GM21367 (cell line): ENCODE results near the gene VGLL1.

Source experiments
- ATAC-seq: cut with Tn5 transposase; IDR thresholded peaks from one replicate; pipeline ENCODE4 v1.9.1; 2021; ENCODE audit not compliant: unreplicated experiment

The VGLL1 gene, protein sequence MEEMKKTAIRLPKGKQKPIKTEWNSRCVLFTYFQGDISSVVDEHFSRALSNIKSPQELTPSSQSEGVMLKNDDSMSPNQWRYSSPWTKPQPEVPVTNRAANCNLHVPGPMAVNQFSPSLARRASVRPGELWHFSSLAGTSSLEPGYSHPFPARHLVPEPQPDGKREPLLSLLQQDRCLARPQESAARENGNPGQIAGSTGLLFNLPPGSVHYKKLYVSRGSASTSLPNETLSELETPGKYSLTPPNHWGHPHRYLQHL

DNA sequence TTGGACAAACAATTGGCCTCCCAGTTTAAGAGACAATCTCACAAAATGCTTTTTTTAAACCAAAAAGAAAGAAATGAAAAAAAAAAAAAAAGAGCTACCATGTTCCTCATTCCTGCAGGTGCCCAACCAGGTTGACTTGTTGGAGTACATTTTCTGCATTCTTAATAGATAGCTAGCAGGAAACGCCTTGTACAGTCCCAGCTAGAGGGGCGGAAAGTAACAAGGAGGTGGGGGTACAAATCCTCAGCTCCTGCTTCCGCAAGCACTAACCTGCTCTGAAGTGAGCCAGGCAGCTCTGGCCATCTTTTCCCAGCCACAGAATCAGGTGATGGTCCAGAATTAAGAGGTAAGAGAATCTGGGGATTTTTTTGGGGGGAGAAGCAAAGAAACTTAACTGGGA, at the start of gene VGLL1:
Gene VGLL1, plus strand, starts transcription at position 265 of the 400 bp plus-strand sequence. CDS start 3,806 bp downstream, outside the sequence.
- no peak for ATAC-seq

DNA sequence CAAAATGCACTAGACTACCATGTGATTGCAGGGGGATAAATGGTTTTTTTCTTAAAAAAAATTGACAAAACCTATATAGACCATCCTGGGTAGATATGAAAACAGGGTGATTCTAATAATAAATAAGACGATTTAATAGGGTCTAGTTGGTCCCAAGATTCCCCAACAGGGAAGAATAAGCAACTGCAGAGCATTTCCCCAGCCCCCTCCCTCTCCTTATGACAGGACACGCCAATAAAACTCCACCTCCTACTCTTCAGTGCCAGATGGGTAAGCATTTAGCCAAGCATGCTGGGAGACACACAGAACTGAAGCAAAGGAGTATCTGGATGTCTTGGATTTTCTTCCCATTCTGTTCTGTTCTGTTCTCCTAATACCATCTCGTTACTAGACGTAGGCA, 44.4 kb upstream of the VGLL1 start, which contains the start of gene BRS3:
Gene BRS3, plus strand, starts transcription at position 301 of the 400 bp plus-strand sequence. CDS start 168 bp downstream, outside the sequence.
- no peak for ATAC-seq

DNA sequence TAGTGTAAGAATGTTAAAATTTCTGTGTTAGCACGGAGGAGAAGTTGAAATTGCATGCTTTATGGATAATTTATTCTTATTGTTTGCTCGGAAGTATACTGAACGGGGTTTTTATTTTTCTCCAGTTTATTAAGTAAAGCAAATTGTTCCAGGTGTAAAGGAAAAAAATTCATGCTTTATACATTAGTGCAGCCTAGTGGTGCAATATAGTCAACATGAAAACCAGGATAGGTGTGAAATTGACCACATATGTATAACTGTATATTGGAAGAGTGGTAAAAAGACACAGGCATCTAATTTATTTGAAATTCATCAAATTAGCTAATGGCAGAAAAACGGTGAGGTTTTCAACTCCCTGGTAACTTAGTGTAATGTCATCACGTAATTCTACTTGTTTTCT, 43.3 kb upstream of the VGLL1 start:
- no peak for ATAC-seq

DNA sequence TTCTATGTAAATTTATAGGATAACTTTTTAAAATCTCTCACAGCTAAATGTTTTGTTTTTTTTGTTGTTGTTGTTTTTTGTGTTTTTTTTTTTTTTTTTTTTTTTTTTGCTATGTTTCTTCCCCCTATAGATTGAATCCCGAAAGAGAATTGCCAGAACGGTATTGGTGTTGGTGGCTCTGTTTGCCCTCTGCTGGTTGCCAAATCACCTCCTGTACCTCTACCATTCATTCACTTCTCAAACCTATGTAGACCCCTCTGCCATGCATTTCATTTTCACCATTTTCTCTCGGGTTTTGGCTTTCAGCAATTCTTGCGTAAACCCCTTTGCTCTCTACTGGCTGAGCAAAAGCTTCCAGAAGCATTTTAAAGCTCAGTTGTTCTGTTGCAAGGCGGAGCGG, 40.2 kb upstream of the VGLL1 start:
- ATAC-seq: no peak

DNA sequence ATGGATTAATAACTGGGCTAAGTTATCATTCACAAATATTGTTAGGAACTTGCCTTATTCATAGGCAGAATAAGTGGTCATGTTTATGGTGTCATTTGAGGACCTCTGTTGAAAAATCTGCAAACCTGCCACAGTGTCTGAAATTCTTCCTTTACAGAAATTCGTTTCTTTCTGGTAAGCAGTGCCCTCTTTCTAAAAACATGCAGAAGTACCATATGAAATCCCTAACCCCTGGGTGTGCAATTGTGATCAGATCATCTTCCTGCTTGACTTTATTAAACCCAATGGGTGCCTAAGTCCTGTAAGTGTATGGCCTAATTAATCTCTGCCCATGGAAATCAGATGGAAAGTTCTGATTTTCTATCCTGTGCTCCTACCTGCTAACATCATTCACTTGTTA, 39.0 kb upstream of the VGLL1 start:
- ATAC-seq: no peak

DNA sequence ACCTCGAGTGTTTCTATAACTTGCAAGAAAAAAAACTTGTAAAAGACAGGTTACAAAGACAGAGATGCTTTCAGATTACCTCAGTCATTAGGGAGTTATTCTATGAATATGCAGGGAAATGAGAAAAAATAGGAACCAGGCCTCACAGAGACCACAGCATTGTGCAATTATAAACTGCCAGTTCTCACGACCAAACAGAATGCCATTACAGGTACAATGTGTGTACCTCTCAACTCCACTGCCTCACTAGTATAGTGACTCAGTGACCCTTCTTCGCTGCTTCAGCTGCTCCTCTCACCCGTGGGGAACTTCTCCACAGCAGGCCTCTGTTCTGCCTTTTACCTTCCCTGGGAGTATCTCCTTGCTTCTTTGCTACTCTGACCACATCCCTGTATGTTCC, 37.0 kb upstream of the VGLL1 start:
- ATAC-seq: no peak

DNA sequence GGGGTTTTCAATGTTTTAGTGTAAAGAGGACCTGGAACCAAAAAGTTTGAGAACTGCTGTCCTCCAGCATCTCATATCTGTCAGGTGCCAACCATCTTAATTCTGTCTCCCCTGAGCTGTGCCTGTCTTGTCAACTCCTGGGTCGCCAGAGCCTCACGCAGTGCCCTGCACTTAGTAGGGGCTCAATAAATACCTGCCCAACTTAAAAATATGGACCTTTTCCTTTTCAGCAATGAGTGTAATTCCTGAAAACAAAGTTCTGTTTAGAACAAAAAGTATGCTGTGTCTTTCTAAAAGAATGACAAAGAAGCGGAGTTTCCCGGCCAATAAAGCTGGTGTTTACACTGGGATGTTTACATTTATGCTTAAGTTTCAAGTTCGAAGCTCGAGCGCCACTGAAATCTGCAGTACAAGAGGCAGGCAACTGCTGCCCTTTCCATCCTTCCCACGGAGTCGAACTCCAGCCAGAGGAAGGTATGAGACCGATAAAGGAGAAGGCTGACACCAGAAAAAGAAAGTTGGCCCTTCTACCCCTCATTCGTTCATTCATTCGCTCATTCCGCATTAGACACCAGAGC, 35.7 kb upstream of the VGLL1 start:
- no peak for ATAC-seq

DNA sequence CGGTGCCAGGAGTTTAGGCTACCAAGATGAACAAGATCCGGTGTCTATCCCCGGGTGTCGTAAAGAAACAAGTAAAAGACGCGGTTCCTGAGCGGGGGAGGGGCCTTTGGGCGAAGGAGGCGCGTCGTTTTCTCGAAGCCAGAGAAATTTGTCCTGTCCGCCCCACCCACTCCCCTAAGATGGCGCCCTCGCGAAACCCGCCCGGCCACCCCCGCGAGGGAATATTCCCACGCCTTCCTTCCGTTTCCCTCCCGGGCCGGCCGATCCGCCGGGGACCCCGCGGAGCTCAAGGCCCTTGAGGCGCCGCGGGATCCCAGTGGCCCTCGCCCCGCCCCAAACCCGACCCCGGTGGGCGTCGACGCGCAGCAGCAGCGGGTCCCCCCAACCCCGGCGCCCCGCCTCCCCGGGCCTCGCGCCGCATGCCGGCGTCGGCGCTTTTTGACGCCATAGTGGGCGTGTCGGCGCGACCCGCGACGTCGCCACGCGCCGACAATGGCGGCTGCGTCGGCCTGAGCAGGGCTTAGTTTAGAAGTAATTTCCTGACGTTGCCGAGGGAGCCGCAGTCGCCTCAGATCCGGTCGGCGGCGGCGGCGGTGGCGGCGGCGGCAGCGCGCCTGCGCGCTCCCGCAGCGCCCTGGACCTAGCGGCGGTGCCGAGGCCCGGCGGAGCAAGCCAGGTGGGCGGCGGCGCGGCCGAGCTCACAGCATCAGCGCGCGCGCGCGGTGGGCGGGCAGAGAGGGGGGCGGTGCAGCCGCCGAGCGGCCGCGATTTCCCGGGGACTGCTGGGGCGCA, 35.1 kb upstream of the VGLL1 start:
- peak; percentile 72 for ATAC-seq

DNA sequence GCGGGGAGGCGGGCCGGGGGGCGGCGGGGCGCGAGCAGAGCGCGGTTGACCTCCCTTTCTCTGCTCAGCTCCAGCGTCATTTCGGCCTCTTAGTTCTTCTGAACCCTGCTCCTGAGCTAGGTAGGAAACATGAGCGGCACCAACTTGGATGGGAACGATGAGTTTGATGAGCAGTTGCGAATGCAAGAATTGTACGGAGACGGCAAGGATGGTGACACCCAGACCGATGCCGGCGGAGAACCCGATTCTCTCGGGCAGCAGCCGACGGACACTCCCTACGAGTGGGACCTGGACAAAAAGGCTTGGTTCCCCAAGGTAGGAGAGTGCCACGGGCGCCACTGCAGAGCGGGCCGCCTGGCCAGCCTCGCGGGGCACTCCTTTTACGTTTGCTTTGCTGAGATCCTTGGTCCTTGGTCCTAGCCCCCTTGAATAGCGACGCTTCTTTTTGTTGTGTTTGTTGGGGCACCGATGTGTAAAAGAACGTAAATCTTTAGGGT, 34.4 kb upstream of the VGLL1 start, which contains the start of gene HTATSF1:
Gene HTATSF1, plus strand, starts transcription at position 37 of the 497 bp plus-strand sequence. Its CDS starts 93 bp downstream, at position 130.
- ATAC-seq: no peak

DNA sequence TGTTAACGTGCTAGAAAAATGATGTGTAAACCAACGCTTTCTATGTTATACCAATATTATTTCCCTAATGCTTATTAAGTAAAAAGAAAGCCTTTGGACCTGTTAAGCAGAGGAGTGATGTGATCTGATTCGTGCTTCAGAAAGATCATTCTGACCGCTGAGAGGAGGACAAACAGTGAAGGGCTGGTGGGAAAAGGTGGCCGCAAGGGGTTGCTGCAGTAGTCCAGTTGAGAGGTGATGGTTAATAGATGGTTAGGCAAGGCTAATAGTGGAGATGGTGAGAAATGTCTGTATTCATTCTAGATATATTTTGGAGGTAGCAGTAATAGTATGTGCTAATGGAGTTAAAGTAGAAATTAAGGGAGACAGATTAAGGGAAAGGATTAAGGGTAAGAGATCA, 12.9 kb upstream of the VGLL1 start:
- ATAC-seq: no peak

DNA sequence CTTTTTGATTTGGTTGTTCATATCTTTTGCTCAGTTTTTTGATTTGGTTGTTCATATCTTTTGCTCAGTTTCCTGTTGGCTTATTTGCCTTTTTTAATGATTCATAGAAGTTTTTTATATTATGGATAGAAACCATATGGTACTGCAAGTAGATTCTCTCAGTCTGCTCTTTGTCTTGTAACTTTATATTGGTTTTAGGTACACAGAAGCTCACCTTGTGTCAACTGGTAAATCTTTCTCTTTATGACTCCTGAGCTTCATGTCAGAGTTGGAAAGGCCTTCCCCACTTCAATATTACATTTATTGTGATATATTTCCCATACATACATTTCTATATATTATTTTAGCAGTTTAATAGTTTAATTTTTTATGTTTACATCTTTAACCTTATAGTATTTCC, 8.2 kb upstream of the VGLL1 start:
- no peak for ATAC-seq

DNA sequence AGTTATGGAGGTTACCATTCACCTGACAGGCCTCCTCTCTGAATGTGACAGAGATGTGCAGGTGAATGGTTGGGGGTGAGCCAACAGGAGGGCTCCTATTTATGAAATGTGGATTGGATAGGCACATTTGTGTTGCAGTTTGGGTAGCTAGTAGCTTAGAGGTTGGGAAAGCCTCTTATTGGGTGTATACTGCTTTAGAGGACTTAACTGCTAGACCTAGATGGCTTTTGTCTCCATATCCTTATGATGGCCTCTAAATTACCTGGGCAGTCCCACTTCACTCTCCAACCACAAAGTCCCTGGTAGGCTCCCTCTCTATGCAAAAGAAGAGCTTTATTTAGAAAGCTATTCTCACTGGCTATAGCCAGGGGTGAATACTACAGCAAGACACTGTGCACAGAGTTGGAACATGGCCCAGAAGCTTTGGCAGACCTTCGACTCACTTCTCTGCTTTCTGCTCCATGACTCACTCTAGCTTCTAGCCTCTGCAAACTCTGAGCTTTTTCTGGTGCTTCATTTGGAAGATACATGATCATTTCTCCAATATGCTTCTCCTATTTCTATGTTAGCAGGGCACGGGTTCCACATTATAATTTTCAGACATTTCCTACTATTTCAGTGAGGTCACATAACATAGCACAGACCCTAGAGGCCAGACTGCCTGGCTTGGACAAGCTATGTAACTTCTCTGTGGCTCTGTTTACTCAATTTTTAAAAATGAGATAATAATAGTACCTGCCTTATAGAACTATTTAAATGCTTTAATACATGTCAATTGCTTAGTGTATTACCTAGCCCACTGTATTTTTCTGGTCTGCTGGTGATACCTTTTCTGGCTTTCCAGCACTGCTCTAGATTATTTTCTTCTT, 6.0 kb upstream of the VGLL1 start:
- ATAC-seq: no peak

DNA sequence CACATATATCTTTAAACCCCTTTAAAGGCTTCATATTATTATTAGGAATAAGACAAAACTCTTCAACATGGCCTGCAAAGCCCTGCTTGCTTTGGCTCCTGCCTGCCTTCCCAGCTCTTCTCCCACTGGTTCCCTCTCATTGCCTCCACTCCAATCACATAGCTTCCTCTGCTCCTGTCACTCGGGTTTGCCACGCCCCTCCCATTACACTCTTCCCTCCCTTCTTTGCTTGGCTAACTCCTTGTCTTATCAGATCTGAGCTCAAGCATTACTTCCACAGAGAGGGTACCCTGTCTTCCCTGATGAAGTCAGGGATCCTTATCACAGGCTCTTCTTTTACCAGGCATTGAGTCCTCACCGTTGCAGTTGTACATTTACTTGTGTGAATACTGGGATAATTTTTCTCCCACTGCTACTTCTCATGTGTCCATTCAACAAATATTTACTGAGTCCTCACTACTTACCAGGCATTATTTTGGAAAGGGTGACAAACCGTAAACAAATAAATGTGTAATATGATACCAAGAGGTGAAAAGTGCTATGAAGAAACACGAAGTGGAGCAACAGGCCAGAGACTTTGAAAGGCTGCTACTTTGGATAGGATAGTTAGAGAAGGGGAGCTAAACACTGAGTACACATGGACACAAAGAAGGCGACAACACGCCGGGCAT, 3.2 kb upstream of the VGLL1 start:
- ATAC-seq: no peak

DNA sequence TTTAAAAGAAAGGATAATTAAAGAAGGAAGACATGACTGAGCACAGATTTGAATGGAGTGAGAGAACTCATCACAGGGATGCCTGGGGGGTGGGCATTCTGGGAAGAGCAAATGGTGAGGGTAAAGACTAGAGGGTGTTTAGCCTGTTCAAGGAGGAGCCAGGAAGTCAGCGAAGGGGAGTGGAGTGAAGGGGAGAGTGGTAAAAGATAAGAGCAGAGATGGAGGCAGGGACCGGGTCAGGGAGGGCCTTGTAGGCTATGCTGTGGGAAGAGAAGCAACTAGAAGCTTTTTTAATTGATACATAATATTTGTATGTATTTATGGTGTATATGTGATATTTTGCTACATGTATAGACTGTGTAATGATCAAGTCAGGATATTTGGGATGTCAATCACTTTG, 2.2 kb upstream of the VGLL1 start:
- ATAC-seq: no peak

DNA sequence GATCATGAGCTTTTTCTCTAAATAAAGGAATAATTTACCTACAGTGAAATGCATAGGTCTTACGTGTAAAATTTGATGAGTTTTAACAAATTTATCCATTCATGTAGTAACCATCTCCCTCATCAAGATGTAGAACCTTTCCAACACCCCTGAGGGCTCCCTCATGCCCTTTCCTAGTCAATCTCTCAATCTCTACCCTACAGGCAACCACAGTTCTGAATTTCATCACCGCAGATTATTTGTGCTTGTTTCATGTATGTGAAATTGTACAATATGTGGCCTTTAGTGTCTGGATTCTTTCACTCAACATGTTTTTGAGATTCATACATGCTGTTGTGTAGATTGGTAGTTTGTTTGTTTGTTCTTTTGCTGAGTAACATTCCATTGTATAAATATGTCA, 2.1 kb downstream of the VGLL1 start:
- no peak for ATAC-seq

DNA sequence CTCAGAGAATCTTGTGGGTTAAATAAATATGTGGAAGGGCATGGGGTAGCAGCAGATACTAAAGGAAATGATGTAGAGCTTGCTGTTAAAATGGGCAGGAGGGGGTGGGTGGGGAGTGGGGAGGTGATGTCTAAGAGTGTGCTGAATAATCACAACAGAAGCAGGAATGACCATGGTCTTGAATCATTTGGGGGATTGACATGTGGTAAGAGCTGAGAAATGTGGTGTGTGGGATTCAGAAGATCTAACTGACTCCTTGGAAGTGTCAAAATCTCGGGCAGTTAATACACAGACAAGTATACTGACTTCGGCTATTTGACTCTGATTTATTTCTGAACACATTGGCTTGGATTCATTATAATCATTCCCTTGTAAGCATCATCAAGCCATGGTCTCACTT, 6.8 kb downstream of the VGLL1 start:
- no peak for ATAC-seq

DNA sequence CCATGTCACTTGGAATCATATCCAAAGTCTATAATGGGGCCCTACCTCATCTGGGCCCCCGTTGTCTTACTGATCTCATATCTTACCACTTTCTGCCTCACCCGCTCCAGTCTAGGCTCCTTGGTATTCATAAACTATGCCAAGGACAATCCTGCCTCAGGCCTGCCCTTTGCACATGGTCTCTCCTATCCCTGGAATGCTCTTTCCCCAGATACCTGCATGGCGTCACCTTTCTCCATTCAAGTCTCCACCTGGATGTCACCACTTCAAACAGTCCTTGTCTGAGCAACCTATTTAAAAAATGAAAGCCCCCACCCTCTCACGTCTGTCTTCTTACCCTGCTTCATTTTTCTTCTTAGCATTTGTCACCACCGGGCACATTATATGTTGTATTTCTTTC, 8.2 kb downstream of the VGLL1 start:
- no peak for ATAC-seq

DNA sequence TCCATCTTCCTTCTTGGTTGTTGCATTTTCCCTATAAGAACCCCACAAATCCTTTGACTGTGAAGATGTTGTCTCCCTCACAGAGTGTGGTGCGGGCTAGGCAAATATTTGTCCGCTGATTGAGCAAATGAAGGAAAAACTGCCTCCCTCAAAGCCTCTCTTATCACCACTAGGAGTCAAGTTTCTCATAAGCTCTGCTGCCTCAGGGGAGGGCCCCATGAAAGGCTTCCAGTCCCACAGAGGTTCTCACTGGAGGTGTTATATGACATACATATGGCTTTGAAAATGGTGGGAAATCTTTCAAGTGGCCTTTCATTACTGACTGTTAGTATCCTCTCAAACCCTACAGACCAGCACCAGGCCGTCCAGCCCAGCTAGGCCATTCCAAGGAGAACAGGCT, 9.3 kb downstream of the VGLL1 start:
- no peak for ATAC-seq

DNA sequence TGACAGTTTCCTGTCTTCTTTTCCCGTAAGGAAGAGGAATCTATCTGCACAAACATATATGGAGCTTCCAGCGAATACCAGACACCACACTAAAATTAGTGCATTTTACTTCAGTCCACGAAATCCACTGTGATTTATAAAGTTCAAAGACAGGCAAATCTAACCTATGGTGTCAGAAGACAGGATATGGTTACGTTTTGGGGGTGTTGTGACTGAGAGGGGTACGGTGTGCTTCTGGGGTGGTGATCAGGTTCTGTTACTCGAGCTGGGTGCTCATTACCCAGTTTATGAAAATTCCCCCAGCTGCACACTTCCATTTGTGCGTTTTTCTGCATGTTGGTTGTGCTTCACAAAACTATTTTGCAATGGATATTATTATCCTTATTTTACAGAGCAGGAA, 10.3 kb downstream of the VGLL1 start:
- no peak for ATAC-seq

DNA sequence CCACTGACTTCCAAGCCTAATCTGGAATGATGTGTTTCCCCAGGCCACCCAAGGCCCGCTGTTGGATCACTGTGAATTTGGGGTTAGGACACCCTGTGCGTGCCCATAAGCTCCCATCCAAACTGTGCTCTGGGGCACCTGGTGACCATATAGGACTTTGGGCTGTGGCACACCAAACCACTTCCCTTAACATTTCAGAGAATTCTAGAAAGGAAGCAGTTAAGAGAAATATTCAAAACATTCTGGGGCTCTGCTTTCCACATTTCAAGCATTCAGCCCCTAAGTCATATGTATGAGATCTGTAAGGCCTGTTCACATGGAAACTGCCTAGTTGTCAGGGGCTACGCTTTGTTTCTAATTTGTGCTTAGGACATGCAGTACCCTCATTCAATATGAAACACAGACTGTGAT, 14.4 kb downstream of the VGLL1 start:
- no peak for ATAC-seq
